ENCODE measurements around the gene CFAP69. TPM values are rescaled to one million over a fixed set of nuclear protein-coding genes. Genes with fewer than 3 reads are reported as not detected.
A peak's percentile ranks its signal among the peaks of the same experiment; 100 is the strongest.

Gene CFAP69
- total RNA-seq, 2 donors from 2014 or later = 27.4 to 50.6 TPM

GRCh38 chr7:90236721-90237289, 8.2 kb upstream of the CFAP69 start:
- no peak for TF ChIP-seq POLR2A (IDR thresholded peaks at IDR 0.05)
- TF ChIP-seq, protein P1, sequence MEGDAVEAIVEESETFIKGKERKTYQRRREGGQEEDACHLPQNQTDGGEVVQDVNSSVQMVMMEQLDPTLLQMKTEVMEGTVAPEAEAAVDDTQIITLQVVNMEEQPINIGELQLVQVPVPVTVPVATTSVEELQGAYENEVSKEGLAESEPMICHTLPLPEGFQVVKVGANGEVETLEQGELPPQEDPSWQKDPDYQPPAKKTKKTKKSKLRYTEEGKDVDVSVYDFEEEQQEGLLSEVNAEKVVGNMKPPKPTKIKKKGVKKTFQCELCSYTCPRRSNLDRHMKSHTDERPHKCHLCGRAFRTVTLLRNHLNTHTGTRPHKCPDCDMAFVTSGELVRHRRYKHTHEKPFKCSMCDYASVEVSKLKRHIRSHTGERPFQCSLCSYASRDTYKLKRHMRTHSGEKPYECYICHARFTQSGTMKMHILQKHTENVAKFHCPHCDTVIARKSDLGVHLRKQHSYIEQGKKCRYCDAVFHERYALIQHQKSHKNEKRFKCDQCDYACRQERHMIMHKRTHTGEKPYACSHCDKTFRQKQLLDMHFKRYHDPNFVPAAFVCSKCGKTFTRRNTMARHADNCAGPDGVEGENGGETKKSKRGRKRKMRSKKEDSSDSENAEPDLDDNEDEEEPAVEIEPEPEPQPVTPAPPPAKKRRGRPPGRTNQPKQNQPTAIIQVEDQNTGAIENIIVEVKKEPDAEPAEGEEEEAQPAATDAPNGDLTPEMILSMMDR (IDR thresholded peaks at IDR 0.05) = no peak
- peak; percentile 13 for TF ChIP-seq POLR2AphosphoS5 (IDR thresholded peaks at IDR 0.05)
- 88% methylated on average over 1 of the region's 1 CpG for WGBS
- intact Hi-C loops (cut with DNase I) = no loop called here

DNA sequence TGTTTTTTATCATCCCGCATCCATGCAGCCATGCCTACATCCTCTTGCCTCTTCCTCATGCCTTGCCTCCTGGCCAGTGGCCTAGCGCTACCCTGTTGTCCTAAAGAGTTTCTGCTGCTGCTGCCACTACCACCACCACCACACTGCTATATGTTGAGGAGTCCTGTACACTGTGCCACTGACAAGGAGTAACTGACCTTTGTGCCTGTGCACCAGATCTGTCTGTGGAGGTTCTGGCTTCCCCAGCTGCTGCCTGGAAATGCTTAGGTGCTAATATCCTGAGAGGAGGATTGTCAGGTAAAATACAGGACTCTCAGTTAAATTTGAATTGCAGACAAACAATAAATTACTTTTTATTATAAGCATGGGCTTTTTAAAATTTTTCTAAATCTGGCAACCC, 7.0 kb upstream of the CFAP69 start:
- WGBS = 98% methylated on average over 2 of the region's 2 CpGs
- Histone ChIP-seq H3K36me3 (no peaks in the 10 kb centered on the region), H3K27ac (peak overlapping the region in 1 of 2 donors; percentile 55), H3K27me3 (replicated peaks; ENCODE audit: insufficient read depth) (no peaks in the 10 kb centered on the region), H3K9me3 (no peaks in the 10 kb centered on the region), H3K4me3 (no peak overlapping the region), H3K4me1 (replicated peaks) (no peaks in the 10 kb centered on the region)
- TF ChIP-seq POLR2AphosphoS5 (IDR thresholded peaks at IDR 0.05) (no peak), POLR2A (IDR thresholded peaks at IDR 0.05) (no peak)
- TF ChIP-seq, protein P1 (IDR thresholded peaks at IDR 0.05) = no peak
- intact Hi-C loops (cut with DNase I) = no loop called here
- DNase-seq (ENCODE audit: low spot score) = no peak

More at GRCh38 chr7:90236721-90237289, 8.2 kb upstream of the CFAP69 start:
- no peaks in the 10 kb centered on the region for H3K9me3 ChIP-seq
- no peaks in the 10 kb centered on the region for H3K27me3 ChIP-seq (replicated peaks; ENCODE audit: insufficient read depth)
- no peaks in the 10 kb centered on the region for H3K36me3 ChIP-seq
- peak overlapping the region in 1 of 2 donors; percentile 55 for H3K27ac ChIP-seq
- H3K4me3 ChIP-seq = no peak overlapping the region
- no peak for DNase-seq (ENCODE audit: low spot score)
- H3K4me1 ChIP-seq (replicated peaks) = peaks cover 2% of the 10 kb centered on the region

DNA sequence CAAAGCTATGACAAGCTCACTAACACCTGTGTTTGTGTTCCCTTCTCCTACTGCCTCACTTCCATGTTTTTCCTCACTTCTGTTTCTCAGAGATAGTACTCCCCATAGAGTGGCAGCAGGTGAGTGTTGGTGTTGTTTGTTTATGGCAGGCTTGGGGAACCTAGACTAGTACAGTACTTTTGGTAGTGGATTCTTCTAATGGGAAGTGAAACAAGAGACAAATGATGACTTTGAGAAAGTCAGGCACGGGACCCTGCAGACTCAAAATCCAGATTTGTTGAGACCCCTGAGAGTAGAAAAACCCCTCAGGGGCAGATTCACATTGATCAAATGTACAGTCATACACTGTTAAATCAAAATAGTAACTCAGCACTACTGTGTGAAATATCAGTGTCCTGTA, 6.4 kb upstream of the CFAP69 start:
- no peaks in the 10 kb centered on the region for H3K4me1 ChIP-seq (replicated peaks)
- no peaks in the 10 kb centered on the region for H3K27me3 ChIP-seq (replicated peaks; ENCODE audit: insufficient read depth)
- no peaks in the 10 kb centered on the region for H3K36me3 ChIP-seq
- intact Hi-C loops (cut with DNase I) = no loop called here
- peak overlapping the region in 1 of 2 donors; percentile 55 for H3K27ac ChIP-seq
- no peak overlapping the region for H3K4me3 ChIP-seq
- DNase-seq (ENCODE audit: low spot score) = no peak
- WGBS = 96% methylated on average over 1 of the region's 1 CpG
- no peaks in the 10 kb centered on the region for H3K9me3 ChIP-seq
- no peak for TF ChIP-seq POLR2A (IDR thresholded peaks at IDR 0.05)
- no peak for TF ChIP-seq POLR2AphosphoS5 (IDR thresholded peaks at IDR 0.05)
- TF ChIP-seq, protein P1 (IDR thresholded peaks at IDR 0.05) = no peak

DNA sequence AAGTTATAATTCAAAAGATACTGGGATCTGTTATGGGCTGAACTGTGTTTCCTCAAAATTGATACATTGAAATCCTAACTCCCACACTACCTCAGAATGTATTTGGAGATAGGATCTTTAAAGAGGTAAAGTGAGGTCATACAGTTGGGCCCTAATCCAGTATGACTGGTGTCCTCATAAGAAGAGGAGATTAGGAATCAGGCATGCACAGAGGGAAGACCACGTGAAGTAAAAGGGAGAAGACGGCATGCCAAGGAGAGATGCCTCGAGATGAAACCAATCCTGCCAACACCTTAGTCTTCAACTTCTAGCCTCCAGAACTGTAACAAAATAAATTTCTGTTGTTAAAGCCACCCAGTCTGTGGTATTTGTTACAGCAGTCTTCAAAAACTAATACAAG, 5.9 kb upstream of the CFAP69 start:
- H3K4me1 ChIP-seq (replicated peaks) = no peaks in the 10 kb centered on the region

More for the DNA sequence above, 5.9 kb upstream of the CFAP69 start:
- Histone ChIP-seq H3K36me3 (no peaks in the 10 kb centered on the region), H3K9me3 (no peaks in the 10 kb centered on the region), H3K27me3 (replicated peaks; ENCODE audit: insufficient read depth) (no peaks in the 10 kb centered on the region), H3K4me3 (no peak overlapping the region), H3K27ac (peak overlapping the region in 1 of 2 donors; percentile 55)
- DNase-seq (ENCODE audit: low spot score) = no peak
- intact Hi-C loops (cut with DNase I) = no loop called here
- 66% methylated on average over 3 of the region's 3 CpGs for WGBS
- no peak for TF ChIP-seq POLR2A (IDR thresholded peaks at IDR 0.05)
- TF ChIP-seq, protein P1 (IDR thresholded peaks at IDR 0.05) = no peak
- TF ChIP-seq POLR2AphosphoS5 (IDR thresholded peaks at IDR 0.05) = no peak
